HG03354 (cell line): Measurements from ENCODE around the gene TOB1.

Experiments used
- ATAC-seq: cut with Tn5 transposase; IDR thresholded peaks from one replicate; pipeline ENCODE4 v1.9.1; 2021; ENCODE audit warnings: mild to moderate bottlenecking; ENCODE audit not compliant: unreplicated experiment, poor library complexity, severe bottlenecking

Gene TOB1

DNA sequence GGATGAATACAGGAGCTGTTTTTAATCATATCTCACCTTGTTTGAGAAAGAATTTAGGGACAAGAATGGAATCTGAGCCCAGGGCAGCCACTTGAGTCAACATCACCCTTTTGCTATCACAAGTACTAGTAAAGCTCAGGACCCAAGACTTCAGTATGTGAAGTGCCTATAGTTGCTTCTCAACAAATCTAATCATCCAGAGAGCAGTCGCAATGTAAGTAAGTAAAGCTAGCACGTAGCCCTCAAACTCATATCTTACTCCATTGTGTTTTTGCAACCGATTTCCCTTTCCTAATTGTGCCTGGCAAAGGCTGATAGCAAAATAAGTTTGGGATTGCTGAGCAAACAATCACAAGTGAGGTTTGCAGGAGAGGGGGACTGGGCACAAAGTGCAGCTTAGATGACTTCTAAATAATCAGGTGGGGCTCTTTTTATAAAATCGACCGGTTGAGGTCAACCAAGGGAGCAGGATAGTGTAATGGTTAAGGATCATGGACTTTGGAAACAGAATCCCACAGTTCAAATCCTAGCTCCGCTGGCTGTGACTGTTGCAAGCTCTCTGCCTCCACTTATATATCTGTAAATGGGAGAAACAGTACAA, 13.0 kb downstream of the TOB1 start:
- no peak for ATAC-seq

GRCh38 chr17:50850640-50851039, 15.5 kb downstream of the TOB1 start:
- no peak for ATAC-seq

- no peak for ATAC-seq
Measured at GRCh38 chr17:50848711-50849110, 17.4 kb downstream of the TOB1 start.

- ATAC-seq, result no peak
Measured at GRCh38 chr17:50848039-50848438, 18.1 kb downstream of the TOB1 start.

DNA sequence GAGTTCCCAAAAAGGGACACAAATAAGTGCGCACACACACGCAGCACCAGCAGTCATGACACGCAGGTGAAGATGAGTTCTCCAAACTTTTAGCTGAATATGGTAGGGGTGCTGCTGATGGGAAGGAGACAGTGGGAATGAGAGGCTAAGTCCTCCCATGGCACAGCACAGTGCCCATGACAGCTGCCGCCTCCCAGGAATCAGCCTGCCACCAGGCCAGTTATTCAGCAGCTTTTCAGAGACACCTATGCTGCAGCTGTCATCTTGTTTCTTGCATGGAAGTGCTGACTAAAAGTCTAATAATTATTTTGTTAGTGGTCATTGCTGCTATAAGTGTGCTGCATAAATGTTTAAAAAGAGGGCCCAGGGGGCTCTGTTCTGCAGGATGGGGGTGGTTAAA, 18.6 kb downstream of the TOB1 start:
- no peak for ATAC-seq

- ATAC-seq, result no peak
Measured at GRCh38 chr17:50845240-50846147, 20.7 kb downstream of the TOB1 start.

- ATAC-seq, result no peak
Measured at GRCh38 chr17:50844117-50844700, 21.9 kb downstream of the TOB1 start.

- no peak for ATAC-seq
Measured at GRCh38 chr17:50843150-50843905, 22.8 kb downstream of the TOB1 start.

DNA sequence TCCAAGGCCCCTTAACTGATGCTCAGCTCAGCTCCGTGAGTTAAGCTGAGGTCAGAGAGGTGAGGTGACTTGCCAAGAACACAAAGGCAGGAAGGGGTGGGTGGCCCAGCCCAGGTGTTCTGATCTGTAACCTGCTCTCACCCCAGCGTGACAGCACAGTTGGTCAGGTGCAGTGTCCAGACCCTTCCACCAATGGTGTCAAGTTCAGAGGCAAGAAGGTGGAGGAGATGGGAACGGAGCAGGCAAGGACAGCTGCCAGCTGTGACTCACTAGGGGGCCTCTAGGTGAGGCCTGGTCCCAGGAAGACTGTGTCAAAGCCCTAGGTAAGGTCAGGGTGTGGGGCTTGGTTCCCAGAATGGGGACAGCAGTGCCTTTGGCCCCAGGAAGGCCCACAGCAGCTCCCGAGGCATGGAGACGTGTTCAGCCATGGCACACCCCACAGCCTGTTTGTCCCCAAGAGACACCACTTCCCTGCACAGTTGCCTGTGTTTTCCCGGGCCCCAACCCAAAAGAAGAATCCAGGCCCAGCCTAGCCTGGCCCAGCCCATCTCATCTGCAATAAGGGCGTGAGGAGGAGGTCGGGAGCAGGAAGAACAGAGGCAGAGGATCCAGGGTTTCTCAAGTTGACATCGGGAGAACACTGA, 23.5 kb downstream of the TOB1 start:
- ATAC-seq, result no peak

GRCh38 chr17:50841949-50842354, 24.2 kb downstream of the TOB1 start:
- ATAC-seq, result no peak

DNA sequence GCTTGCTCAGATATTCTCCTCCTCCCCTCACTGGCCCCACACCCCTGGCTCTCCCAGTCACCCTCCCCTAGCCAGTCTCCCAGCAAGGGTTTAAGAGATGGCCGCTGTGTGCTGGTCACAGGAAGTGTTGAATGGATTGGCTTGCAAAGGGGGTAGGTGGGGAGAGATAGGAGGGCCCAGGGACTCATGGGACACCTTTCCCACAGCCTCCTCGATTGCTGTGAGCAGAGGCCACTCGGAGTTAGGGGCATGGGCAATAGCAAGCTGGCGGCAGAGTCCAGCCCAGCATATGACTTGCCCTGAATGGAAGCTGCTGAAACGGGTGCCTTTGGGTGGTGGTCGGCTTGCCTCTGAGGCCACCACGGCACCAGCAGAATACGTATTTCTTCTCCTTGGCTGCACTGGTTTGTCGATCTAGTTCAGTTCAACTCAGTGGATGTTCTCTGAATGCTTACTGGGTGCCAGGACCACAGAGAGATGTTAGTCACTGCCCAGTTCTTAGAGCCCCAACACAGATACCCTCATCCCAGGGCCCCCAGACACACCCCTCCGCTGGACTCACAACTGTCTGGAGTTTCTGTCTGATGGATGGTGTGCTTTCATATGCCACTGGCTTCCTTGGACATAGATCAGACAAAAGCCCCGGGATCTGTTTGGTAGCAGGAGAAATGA, 24.7 kb downstream of the TOB1 start:
- no peak for ATAC-seq

DNA sequence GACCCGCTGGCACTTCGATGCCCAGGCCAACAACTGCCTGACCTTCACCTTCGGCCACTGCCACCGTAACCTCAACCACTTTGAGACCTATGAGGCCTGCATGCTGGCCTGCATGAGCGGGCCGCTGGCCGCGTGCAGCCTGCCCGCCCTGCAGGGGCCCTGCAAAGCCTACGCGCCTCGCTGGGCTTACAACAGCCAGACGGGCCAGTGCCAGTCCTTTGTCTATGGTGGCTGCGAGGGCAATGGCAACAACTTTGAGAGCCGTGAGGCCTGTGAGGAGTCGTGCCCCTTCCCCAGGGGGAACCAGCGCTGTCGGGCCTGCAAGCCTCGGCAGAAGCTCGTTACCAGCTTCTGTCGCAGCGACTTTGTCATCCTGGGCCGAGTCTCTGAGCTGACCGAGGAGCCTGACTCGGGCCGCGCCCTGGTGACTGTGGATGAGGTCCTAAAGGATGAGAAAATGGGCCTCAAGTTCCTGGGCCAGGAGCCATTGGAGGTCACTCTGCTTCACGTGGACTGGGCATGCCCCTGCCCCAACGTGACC, 25.8 kb downstream of the TOB1 start:
- ATAC-seq, result no peak

DNA sequence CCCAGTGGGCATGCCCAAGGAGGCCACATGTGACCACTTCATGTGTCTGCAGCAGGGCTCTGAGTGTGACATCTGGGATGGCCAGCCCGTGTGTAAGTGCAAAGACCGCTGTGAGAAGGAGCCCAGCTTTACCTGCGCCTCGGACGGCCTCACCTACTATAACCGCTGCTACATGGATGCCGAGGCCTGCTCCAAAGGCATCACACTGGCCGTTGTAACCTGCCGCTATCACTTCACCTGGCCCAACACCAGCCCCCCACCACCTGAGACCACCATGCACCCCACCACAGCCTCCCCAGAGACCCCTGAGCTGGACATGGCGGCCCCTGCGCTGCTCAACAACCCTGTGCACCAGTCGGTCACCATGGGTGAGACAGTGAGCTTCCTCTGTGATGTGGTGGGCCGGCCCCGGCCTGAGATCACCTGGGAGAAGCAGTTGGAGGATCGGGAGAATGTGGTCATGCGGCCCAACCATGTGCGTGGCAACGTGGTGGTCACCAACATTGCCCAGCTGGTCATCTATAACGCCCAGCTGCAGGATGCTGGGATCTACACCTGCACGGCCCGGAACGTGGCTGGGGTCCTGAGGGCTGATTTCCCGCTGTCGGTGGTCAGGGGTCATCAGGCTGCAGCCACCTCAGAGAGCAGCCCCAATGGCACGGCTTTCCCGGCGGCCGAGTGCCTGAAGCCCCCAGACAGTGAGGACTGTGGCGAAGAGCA, 26.4 kb downstream of the TOB1 start:
- no peak for ATAC-seq

GRCh38 chr17:50837980-50838954, 27.9 kb downstream of the TOB1 start:
- ATAC-seq, result no peak

DNA sequence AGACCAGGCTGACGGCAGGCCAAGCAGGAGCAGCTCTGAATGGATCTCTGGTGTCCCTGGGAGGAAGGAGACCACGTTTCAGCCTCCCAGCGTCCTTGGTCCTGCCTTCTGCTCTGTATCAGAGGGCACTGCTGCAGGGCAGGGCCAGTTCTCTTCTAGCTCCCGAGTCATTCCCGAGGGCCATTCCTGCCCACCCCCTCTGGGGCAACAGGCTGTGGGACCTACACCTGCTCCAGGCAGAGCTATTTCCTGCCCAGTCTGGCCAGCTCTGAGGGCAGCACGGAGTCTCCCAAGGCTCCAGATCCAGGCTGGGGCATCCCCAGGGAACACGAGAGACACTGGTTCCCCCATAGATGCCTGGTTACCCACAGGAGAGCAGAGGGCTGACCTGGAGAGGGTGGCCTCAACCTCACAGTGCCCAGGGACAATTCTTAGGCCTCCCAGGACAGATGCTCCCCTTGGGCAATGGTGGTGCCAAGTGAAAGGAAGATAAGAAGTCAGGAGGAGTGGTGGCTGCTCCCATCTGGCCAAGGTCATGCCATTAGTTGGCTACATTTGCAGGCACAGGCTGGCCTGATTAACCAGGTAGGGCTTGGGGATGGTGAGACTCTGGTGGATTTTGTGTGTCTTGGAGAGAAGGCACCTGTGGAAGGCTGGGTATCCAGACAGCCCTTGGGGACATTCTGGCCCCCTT, 28.7 kb downstream of the TOB1 start:
- ATAC-seq, result no peak

GRCh38 chr17:50836826-50837225, 29.3 kb downstream of the TOB1 start:
- ATAC-seq, result no peak
